ENCODE measurements around the gene LMBRD1.
"Not testable (repeated sequence)": the region's sequence is repeated elsewhere in the genome, so short reads cannot be mapped to it uniquely, and the experiment has no call there.

The LMBRD1 gene

DNA sequence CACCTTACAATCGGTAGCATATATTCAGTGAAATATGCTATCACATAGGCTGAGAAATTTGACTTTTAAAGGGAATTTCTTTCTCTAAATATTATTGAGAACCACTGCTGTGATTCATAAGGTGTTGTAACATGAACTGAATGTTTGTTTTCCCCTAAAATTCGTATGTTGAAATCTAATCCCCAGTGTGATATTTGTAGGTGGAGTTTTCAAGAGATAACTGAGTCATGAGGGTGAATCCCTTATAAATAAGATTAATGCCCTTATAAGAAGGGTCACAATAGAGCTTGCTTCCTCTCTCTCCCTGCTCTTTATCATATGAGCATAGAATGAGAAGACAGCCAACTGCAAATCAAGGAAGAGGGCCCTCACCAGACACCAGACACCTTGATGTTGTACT is 64.8 kb downstream of the LMBRD1 start:
- DNase-seq, result no peak

DNA sequence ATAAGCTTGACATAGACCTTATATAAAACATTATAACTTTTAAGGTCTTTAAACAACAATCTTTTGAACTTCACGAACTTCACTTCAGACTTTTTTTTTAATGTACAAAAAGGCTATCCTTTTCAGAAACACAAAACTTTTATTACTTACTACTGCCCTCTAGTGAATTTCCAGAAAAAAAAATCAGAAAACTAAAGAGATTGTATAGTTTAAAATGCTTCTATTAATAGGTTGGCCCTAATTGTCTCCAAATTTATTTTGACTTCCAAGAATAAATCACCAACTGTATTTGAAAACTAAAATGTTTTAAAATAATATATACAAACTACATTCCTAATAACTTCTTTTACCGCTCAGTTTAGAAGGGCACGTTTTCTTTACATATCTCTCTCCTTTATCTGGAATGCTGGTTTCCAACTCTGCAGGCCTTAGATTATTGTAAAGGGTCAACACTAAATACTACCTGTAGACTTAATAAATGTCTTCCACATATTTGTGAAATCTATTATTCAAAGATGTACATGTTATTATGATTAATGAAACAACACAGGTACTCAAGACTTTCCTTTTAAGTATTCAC is 66.8 kb downstream of the LMBRD1 start:
- peak; percentile 10 for DNase-seq

DNA sequence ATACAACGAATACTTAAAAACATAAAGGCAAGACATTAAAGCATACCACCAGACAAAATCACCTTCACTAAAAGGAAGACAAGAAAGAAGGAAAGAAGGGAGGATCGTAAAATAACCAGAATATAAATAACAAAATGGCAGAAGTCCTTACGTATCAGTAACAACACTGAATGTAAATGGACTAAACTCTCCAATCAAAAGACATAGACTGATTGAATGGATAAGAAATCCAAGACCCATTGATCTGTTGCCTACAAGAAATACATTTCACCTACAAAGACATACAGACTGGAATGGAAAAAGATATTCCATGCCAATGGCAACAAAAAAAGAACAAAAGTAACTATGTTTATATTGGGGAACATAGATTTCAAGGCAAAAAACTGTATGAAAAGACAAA is 74.1 kb downstream of the LMBRD1 start:
- DNase-seq, result no peak

DNA sequence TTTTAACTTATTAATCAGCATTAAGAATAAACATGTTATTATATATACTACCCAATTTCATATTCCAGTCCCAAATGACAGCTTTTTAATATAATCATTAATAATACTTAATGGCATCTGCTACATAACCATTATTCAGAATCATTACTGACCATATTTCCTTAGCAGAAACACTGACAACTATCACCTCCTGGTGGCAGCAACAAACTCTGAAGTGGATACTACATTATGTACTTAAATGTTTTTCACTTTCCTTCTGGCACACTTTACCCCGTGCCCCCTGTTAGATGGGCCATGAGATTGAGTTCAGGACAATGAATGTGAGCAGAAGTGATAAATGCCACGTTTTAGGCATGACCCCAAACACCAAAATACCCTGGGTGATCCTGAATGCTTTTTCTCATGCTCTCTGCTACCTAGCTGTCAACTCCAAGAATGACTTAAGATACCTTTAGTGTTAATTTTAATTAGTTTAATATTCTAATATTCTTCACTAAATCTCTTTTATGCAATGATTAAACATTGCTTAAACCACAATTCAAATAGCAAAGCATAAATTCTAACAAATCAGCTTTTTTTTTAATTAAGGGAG is 77.1 kb downstream of the LMBRD1 start:
- peak; percentile 9 for DNase-seq

DNA sequence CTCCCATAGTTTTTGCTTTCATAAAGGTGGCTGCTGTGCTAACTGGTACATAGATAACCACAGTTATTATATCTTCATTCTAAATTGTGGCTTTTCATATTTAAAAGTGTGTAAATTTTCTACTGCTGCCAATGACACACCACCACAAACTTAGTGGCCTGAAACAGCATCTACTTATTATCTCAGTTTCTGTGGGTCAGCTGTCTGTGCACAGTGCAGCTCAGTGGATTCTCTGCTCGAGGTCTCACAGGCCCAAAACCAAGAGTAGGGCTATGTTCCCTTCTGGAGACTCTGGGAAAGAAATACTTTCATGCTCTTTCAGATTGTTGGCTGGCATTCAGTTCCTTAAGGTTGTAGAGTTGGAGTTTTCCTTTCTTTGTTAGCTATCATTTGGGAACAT is 90.1 kb downstream of the LMBRD1 start:
- DNase-seq, result no peak

DNA sequence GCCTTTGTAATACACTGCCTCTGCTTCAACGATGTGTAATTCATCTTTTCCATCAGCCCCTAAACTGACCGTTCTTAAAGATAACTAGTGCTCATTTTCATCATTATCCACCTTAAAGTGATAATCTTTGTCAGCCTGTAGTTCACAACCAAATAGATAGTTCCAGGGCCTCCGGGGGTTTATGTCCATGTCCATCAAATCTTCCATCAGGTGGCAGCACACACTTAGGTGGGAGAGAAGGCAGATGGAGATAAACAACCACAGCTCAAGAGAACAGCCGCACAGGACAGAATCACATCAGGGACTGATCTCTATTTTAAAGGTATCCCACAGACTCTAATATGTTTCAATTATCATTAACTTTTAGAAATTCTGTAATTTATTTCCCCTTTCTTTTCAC is 90.9 kb downstream of the LMBRD1 start:
- DNase-seq, result no peak

DNA sequence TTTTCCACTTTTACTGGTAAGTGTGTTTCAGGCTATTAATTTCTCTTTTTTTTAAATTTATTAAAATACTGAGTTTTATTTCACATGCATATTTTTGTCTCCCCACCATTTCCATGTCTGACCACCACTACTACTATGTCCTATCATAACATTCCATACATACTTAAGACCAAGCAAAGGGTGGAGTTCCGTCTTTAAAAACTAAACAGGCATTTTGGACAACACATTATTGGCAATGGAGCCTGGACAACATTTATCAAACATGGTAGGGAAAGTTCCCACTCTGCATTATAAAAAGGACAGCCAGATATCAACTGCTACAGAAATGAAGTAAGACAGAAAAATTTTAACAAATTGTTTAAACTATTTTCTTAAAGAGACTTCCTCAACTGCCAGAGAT is 91.9 kb downstream of the LMBRD1 start:
- no peak for DNase-seq

DNA sequence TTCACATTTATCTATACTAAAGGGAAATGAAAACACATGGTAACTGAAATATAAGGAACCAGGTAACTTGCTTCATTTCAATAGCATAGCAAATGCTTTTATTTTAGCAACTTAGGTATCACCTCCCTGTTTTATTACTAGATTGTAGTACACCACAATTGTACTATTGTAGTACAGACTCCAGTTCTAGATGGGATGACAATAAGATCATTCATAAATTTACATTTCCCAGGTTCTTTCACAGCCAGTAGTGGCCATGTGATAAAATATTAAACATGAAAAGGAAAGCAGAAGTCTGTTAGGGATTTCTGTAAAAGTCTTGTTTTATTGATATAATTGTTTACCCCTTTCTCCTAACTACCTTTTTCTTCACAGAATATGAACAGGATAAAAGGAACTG is 97.2 kb downstream of the LMBRD1 start:
- DNase-seq, result no peak

DNA sequence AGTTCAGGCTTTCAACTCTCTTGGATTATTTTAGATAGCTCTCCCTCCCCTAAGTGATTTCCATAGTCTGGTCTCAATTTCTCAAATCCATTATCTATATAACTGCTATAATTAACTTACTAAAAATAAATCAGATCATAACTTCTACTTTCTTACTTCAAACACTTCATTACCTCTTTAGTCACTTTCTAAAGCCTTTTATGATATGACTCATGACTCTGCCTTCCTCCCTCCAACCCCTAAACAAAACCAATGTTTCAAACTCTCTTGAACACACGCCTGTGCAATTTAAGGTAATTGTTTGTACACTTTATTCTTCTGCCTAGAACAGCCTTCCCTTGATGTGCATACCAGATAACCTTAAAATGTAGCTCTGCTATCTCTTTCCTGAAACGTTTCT is 100.5 kb downstream of the LMBRD1 start:
- DNase-seq, result no peak

DNA sequence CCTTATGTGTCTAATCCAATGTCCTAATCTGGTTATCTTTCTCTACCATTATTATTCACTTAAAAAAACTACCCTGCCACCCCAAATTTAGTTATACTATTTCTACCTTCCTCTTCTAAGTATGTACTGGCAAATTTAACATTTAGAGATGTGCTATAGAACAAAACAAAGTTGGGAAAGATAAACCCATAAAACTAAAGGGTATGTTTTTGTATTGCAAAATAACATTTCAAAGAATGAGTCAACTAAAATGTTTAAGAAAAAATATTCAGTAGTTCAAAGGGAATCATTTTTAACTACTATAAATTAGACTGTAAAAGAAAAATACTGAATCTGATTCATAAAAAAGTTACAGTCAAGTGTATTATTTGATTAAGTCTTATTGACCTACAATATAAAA is 103.0 kb downstream of the LMBRD1 start:
- DNase-seq, result no peak

DNA sequence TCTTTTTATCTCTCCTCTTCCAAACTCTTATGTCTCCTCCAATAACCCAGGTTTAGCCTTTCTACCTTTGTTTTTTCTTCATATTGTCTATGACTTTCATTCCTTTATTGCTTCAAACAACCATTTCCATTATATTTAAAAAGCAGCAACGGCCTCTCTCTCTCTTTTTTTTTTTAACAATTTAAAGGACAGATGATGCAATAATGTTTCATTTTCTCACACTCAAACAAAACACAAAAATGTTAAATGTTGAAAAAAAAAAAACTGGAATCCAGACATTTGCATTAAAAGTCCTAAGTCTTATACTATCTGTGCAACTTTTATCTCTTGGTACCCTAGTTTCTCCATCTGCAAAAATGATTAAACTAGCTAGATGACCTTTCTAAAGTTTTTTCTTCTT is 105.8 kb downstream of the LMBRD1 start:
- no peak for DNase-seq

DNA sequence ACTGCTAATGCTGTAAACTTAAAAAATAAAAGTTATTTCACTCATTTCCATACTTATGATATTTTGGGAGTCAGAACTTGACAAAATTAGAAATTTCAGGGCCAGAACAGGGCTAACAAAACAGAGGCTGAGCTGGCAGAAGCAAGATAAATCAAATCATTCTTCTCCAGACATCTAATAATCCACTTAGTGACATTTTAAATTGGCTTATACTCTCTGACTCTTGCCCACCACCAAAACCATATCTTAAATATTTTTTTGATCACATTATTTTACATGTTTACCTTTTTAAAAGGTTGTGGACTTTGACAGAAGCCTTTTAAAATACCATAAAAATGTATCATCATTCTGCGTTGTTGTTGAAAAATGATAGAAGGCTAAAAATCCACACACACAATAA is 116.5 kb downstream of the LMBRD1 start:
- no peak for DNase-seq

DNA sequence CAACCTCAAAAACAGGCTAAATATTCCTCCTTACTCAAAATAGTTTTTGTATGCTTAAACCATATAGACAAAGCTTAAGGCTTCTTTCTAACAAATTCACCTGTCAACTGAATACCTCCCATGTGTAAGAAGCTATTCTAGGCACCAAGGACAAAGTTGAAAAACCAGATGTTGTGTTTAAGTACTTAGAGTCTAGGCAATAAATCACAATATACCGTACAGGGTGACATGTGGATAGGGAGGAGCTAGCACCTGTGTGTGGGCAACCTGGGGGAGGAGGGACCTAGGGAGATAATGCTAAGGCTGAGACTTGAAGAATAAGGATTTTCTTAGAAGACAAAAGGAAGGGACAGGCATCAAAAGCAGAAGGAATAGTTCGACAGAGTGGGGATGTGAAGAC is 123.5 kb downstream of the LMBRD1 start:
- no peak for DNase-seq

DNA sequence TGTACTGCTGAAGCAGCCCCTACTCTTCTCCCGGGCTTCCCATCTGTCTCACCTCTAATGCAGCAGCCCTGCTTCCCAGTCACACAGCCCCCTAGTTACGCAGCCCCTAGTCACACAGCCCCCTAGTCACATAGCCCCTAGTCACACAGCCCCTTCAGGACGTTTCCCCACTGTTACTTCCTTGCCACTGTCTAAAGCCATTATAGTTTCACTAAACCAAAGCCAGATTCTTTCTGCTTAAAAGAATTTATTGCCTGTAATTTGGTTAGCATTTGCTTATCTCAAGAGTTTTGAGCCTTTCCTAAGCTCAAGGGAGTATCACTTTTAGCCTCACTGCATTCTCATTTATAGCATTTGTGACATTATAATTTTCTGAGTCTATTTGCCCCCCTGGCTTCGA is 127.9 kb downstream of the LMBRD1 start:
- no peak for DNase-seq

DNA sequence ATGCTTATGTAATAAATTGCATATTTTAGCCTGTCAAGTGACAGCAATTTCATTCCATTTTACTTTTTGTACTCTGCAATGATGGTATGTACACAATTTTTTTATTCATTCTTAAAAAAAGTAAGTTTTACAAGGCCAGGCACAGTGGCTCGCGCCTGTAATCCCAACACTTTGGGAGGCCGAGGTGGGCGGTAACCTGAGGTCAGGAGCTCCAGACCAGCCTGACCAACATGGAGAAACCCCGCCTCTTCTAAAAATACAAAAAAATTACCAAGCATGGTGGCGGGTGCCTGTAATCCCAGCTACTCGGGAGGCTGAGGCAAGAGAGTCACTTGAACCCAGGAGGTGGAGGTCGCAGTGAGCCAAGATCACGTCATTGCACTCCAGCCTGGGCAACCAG is 130.0 kb downstream of the LMBRD1 start:
- DNase-seq, result not testable (repeated sequence)

DNA sequence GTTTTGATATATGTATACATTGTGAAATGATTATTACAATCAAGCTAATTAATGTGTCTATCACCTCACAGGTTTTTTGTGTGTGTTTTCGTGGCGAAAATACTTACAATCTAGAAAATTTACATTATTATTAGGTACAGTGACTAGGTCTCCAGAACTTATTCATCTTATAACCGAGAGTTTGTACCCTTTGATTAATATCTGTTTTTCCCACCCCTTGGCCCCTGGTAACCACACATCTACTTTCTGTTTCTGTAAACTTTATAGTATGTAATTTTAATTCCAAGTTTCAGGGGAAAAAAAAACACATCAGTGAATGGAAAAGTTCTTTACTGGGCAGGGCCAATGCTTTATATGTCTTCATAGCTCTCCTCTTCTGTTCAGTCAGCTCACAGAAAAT is 131.4 kb downstream of the LMBRD1 start:
- no peak for DNase-seq

DNA sequence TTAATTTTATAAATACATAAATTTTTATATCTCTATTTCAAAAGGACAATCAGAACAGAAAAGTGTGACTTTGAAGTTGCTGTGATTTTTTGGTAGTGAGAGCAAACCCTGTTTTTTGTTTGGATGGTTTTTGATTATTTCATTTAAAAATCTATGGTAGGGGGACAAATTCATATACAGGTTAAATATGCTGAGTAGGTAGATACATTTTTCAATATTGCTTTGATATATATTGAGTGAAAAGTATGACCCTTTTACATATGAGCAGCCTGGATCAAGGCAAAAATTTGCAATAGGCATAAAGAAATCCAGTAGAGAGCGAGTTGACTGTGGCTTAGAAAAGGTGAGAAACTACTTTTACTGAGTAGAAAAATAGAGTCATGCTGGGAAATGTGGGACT is 132.3 kb downstream of the LMBRD1 start:
- no peak for DNase-seq

DNA sequence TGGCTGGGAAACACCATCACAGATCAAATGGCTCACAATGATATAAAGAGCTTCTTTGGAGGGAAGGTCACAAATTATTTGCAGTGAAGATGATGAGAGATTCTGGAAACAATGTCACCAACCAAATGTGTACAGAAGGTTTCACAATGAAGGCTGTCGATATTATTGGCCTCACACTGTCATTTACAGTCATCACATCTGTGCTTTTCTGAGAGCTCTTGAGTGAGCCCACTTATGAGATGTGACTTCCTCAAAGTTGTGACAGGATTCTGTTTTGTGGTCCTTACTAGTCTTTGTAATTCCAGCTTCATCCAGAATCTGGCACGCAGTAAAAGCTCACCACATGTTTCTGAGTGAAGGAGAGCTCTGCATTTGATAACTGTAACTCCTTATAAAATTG is 133.6 kb downstream of the LMBRD1 start:
- no peak for DNase-seq

DNA sequence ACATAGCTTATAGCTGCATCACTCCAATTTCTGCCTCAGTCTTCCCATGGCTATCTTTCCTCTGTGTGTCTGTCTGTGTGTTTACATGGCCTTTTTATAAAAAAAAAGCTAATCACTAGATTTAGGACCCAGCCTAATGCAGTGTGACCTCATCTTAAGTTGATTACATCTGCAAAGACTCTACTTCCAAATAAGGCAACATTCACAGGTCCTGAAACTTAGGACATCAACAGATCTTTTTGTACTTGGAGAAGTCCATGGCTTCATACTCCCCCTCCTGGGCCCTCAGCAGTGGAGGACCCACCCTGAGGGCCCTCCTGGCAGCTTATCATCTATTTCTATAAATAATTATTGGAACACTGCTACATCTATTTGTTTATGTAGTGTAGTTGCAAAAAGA is 146.1 kb downstream of the LMBRD1 start:
- DNase-seq, result no peak

DNA sequence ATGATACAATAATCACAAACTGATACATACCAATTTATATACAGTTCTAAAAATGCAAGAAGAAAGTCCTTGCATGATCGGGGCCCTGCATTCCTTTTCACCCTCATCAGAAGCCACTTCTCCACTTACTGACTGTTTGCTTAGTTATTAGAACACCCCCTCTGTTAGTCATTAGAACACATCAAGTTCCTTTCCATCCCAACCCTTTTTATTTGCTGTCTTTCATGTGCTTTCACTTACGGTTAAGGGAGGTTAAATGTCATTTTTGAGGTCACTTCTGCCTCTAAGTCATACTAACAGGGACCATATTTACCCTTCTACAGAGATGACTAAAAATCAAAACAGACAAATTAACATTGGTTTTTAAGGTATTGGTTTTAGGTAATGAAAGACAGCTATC is 149.1 kb downstream of the LMBRD1 start:
- no peak for DNase-seq

DNA sequence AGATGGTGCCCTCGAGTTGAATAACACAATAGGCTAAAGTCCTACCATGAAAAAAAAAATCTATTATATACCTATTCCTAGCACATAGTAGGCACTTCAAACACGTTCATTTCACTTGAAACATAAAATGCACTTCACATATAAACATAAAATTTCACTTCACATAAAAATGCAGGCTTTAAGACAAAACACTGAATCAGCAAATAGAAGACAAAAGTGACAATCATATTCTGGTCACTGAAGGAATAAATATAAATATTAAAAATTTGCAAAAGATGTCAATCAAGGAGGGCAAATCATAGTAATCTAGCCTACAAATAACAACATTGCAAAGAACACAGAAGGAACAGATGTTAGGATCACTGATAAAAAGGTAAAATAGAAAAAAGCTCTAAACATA is 153.1 kb downstream of the LMBRD1 start:
- DNase-seq, result no peak

DNA sequence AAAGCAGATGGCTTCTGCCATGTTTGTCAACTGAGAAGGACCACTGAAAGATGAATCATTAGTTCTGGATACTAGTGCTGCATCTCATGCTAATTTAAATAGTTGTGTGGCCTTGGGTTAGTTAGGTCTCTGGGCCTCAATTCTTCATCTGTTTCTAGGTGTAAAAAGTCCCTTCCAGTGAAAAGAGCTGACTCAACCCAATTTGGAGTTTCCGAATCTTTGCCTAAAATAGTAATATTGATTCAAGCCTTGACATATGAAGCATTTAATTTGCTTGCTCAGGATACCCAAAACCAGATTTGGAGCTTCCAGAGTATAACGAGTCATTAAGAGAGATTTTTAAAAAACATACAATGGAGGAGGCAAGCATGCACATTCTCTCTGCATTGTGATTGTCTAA is 163.9 kb downstream of the LMBRD1 start:
- no peak for DNase-seq

DNA sequence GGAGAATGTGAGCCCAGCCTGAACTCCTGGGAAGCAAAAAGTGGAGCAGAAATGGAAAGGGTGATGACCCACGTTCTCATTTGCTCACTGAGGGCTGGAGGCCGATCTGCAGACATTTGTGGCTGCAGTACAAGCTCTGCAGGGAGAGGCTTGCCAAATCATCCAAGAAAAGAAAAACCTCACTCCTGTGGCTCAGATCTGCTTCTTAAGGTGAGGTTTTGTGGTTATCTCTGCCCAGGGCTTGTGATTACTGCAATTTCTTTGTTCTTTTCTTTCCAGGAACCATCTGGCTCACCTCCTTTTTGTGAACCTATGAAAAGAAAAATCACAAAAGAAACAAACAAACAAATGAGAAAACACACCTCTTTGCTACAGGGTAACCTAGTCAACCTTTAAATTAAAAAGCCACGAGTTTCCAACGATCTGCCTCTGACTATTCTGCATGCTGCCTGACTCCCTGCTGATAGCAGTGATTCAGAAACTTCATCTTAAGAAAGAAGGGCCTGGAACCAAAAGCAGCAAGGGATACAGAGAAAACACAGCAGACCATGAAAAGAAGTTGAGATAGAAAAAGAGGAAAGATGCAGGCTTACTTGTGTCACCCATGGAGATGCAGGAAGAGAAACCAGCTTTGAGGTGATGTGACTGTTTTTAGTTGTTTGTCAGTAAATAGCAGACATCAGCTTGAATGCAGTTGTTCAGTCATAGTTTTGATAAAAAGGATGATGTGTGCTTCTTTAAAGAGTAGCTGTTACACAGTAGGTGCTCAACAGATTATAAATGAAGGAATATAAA is 165.1 kb downstream of the LMBRD1 start:
- no peak for DNase-seq

DNA sequence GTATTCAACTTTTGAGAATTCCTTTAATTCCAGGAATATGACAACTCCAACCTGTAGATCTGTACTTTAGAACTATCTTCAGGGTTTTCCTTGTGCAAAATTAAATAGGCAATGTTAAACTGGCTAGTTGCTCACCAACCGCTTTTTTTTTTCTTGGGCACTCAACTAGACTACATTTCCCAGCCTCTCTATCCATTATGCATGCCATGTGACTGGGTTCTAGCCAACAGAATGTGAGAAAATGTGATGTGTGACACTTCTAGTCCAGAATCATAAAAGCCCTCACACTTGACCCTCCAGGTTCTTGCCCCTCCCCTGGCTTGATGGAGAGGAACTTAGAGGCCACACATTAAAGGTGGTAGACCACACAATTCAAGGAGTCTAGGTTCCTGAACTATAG is 166.0 kb downstream of the LMBRD1 start:
- no peak for DNase-seq

DNA sequence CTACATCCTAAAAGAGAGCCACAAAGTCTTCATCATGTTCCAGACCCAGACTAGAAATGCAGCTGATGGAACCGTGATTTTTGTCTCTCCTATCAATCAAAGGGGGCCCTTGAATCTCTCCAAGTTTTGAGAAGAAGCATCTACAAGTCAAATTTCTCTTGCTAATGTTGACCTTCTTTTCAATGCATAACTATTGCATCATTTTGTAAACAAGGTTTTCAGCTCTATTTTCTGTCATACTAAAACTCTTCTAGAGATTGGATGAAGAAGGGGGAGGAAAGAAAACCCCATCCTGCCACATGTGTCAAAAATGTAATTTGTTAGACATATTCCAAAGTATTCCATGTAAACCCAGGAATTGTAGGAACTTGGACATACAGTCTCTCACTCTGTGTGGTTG is 169.2 kb downstream of the LMBRD1 start:
- DNase-seq, result no peak

Measured in CD4-positive, alpha-beta T cell treated with Interleukin-4 for 4 hours (primary cell).